H1 (cell line): ENCODE measurements around the gene DEXI. TPM values are rescaled to one million over a fixed set of nuclear protein-coding genes. Genes with fewer than 3 reads are reported as not detected.

Source experiments
- CTCF ChIA-PET: fragments of 300-600 bp; sonication (Branson Sonifier 250); formaldehyde crosslinking; loops from one replicate; lab custom pipeline; 2021; ENCODE audit not compliant: partially characterized antibody; lab: Charles Lee
- POLR2A ChIA-PET: fragments of 300-600 bp; sonication (Branson Sonifier 250); formaldehyde crosslinking; loops from one replicate; lab custom pipeline; 2021; ENCODE audit warnings: inconsistent platforms; ENCODE audit not compliant: partially characterized antibody; lab: Charles Lee
- DNase-seq, 2 experiments: peaks; one replicate each; pipeline versions ENCODE4 v3.0.0 to v3.0.0-alpha.2; 2010 to 2022; ENCODE audit warnings: low spot score in 2 of 2, low read depth in 1 of 2, mixed read lengths in 1 of 2
- FAIRE-seq: peaks from 2 replicates; lab custom pipeline; 2011; peaks lifted over from hg19 to GRCh38; lab: Jason Lieb, UNC
- H2AFZ ChIP-seq: 2 replicates; pipeline ENCODE4 v1.8.1; 2012; ENCODE audit warnings: low read length, inconsistent platforms
- H2AK5ac ChIP-seq: 2 replicates; pipeline ENCODE4 v1.6.1; 2013; ENCODE audit warnings: low read depth, low read length
- H2BK120ac ChIP-seq: replicated peaks from 2 replicates; pipeline ENCODE3; 2013; ENCODE audit warnings: low read depth, low read length, inconsistent platforms
- H2BK12ac ChIP-seq: 2 replicates; pipeline ENCODE4 v1.6.1; 2013; ENCODE audit warnings: low read depth, low read length
- H2BK15ac ChIP-seq: 2 replicates; pipeline ENCODE4 v1.6.1; 2013; ENCODE audit warnings: low read length
- H2BK20ac ChIP-seq: 2 replicates; pipeline ENCODE4 v1.6.1; 2013; ENCODE audit warnings: low read length
- H2BK5ac ChIP-seq: 2 replicates; pipeline ENCODE4 v1.6.1; 2013; ENCODE audit warnings: low read depth, low read length
- H3K14ac ChIP-seq: 2 replicates; pipeline ENCODE4 v1.6.1; 2013; ENCODE audit warnings: inconsistent platforms; ENCODE audit not compliant: insufficient read length
- H3K18ac ChIP-seq: 2 replicates; pipeline ENCODE4 v1.6.1; 2013; ENCODE audit warnings: low read length; ENCODE audit errors: extremely low read depth
- H3K23ac ChIP-seq: 2 replicates; pipeline ENCODE4 v1.6.1; 2013; ENCODE audit warnings: inconsistent platforms; ENCODE audit not compliant: insufficient read length
- H3K23me2 ChIP-seq: 2 replicates; pipeline ENCODE4 v1.6.1; 2013; ENCODE audit warnings: low read depth, low read length
- H3K27ac ChIP-seq: 2 replicates; pipeline ENCODE4 v1.6.1; 2011; ENCODE audit warnings: low read depth, low read length, inconsistent platforms
- H3K27me3 ChIP-seq, 4 experiments: replicated peaks in 1 of 4; 1 replicate in 1 of 4; 2 replicates in 3 of 4; pipeline versions ENCODE4 v1.6.1 to v1.8.1; 2011 to 2013; ENCODE audit warnings: low read length in 3 of 4, mild to moderate bottlenecking in 3 of 4, inconsistent platforms in 2 of 4, mixed read lengths in 2 of 4, moderate library complexity in 1 of 4; ENCODE audit not compliant: control insufficient read depth in 3 of 4, insufficient read depth in 3 of 4; ENCODE audit errors: extremely low read depth in 1 of 4
- H3K36me3 ChIP-seq, 4 experiments: 2 replicates each; pipeline versions ENCODE4 v1.6.1 to v1.8.1; 2011 to 2013; ENCODE audit warnings: mild to moderate bottlenecking in 4 of 4, low read length in 3 of 4, moderate library complexity in 2 of 4, control low read depth in 1 of 4, inconsistent platforms in 1 of 4; ENCODE audit not compliant: insufficient read depth in 4 of 4, control insufficient read depth in 2 of 4
- H3K4ac ChIP-seq: replicated peaks from 2 replicates; pipeline ENCODE3; 2013; ENCODE audit warnings: low read length, low read depth, mixed read lengths, inconsistent platforms; ENCODE audit not compliant: insufficient read length
- H3K4me1 ChIP-seq, 4 experiments: replicated peaks in 1 of 4; 1 replicate in 1 of 4; 2 replicates in 3 of 4; pipeline versions ENCODE4 v1.6.1 to v1.8.1; 2011 to 2013; ENCODE audit warnings: low read length in 3 of 4, inconsistent platforms in 2 of 4, mixed read lengths in 1 of 4; ENCODE audit not compliant: insufficient read depth in 4 of 4, control insufficient read depth in 3 of 4
- H3K4me2 ChIP-seq, 2 experiments: 2 replicates each; pipeline versions ENCODE4 v1.6.1 to v1.8.1; 2011 to 2013; ENCODE audit warnings: low read depth in 2 of 2, low read length in 2 of 2, control low read depth in 1 of 2, inconsistent platforms in 1 of 2, mild to moderate bottlenecking in 1 of 2; ENCODE audit not compliant: insufficient read depth in 1 of 2
- H3K4me3 ChIP-seq, 4 experiments: fragments of 200-600, 300-600 bp in 1 of 4; sonication (generic), shearing (Covaris generic), sonication (Bioruptor Twin) in 1 of 4; 2 replicates each; pipeline versions ENCODE4 v1.5.1 to v1.8.1; 2011 to 2016; ENCODE audit warnings: low read length in 4 of 4, low read depth in 3 of 4, control low read depth in 2 of 4, inconsistent platforms in 2 of 4, mild to moderate bottlenecking in 2 of 4, mixed read lengths in 1 of 4, moderate library complexity in 1 of 4; ENCODE audit not compliant: insufficient read depth in 2 of 4; ENCODE audit errors: extremely low read depth in 1 of 4
- H3K56ac ChIP-seq: replicated peaks from 2 replicates; pipeline ENCODE3; 2013; ENCODE audit warnings: low read depth, mild to moderate bottlenecking, mixed read lengths, low read length, inconsistent platforms; ENCODE audit not compliant: insufficient read length
- H3K79me1 ChIP-seq: 2 replicates; pipeline ENCODE4 v1.6.1; 2013; ENCODE audit warnings: low read depth, low read length, control low read depth
- H3K79me2 ChIP-seq, 2 experiments: 2 replicates each; pipeline versions ENCODE4 v1.6.1 to v1.8.1; 2012 to 2013; ENCODE audit warnings: low read length in 2 of 2, mild to moderate bottlenecking in 2 of 2, inconsistent platforms in 1 of 2; ENCODE audit not compliant: insufficient read depth in 2 of 2, control insufficient read depth in 1 of 2
- H3K9ac ChIP-seq, 4 experiments: replicated peaks in 1 of 4; 1 replicate in 1 of 4; 2 replicates in 3 of 4; pipeline versions ENCODE4 v1.6.1 to v1.8.1; 2011 to 2013; ENCODE audit warnings: low read depth in 3 of 4, low read length in 3 of 4, control low read depth in 2 of 4, mild to moderate bottlenecking in 2 of 4, moderate library complexity in 2 of 4, inconsistent platforms in 1 of 4; ENCODE audit errors: extremely low read depth in 1 of 4
- H3K9me3 ChIP-seq, 2 experiments: 2 replicates each; pipeline versions ENCODE4 v1.6.1 to v1.8.1; 2012 to 2013; ENCODE audit warnings: mild to moderate bottlenecking in 2 of 2, moderate library complexity in 2 of 2, control low read depth in 1 of 2, inconsistent platforms in 1 of 2, low read depth in 1 of 2, low read length in 1 of 2, mixed read lengths in 1 of 2; ENCODE audit not compliant: insufficient read depth in 2 of 2
- H4K20me1 ChIP-seq, 2 experiments: replicated peaks in 1 of 2; 2 replicates each; pipeline versions ENCODE3 to v1.8.1; 2011 to 2013; ENCODE audit warnings: inconsistent platforms in 2 of 2, low read length in 2 of 2, mild to moderate bottlenecking in 1 of 2; ENCODE audit not compliant: insufficient read depth in 2 of 2, control insufficient read depth in 1 of 2
- H4K5ac ChIP-seq: 2 replicates; pipeline ENCODE4 v1.6.1; 2013; ENCODE audit warnings: low read length, low read depth, mixed read lengths, inconsistent platforms; ENCODE audit not compliant: insufficient read length
- H4K8ac ChIP-seq: 2 replicates; pipeline ENCODE4 v1.8.0; 2013; ENCODE audit warnings: mild to moderate bottlenecking, moderate library complexity, low read length, inconsistent platforms; ENCODE audit not compliant: insufficient read depth; ENCODE audit errors: extremely low read depth
- H4K91ac ChIP-seq: replicated peaks from 2 replicates; pipeline ENCODE3; 2013; ENCODE audit warnings: low read length, mixed read lengths, inconsistent platforms; ENCODE audit not compliant: insufficient read length
- RBBP5 ChIP-seq: IDR thresholded peaks from 2 replicates; pipeline ENCODE4 v1.7.1; 2012; ENCODE audit warnings: low read depth, mild to moderate bottlenecking, inconsistent platforms, low read length, moderate library complexity, borderline replicate concordance
- SAP30 ChIP-seq: fragments of 300-600 bp; sonication (generic); IDR thresholded peaks from 2 replicates; pipeline ENCODE4 v1.7.1; 2012; ENCODE audit warnings: low read length, moderate library complexity, mild to moderate bottlenecking, inconsistent platforms; ENCODE audit not compliant: insufficient read depth, insufficient replicate concordance
- WGBS, 2 experiments: shearing (Covaris generic) in 1 of 2; methylation state at CpG; one replicate each; pipeline versions ENCODE4 v1.1.6 to v1.1.7; 2013 to 2015; ENCODE audit warnings: low lambda C conversion rate in 2 of 2, mixed read lengths in 2 of 2, inconsistent platforms in 1 of 2, low coverage in 1 of 2, missing lambda C conversion rate in 1 of 2; ENCODE audit not compliant: insufficient replicate concordance in 2 of 2, insufficient coverage in 1 of 2, insufficient read length in 1 of 2; ENCODE audit errors: extremely low coverage in 1 of 2, missing lambda C conversion rate in 1 of 2; 5-methylcytosine and 5-hydroxymethylcytosine counted together
- polyA plus RNA-seq, 7 experiments: library from polyadenylated mRNA; depleted of rRNA in 3 of 7; stranded (reverse) in 5 of 7; unstranded in 2 of 7; fragments of >200 nt in 5 of 7; fragments of 200-250 nt in 2 of 7; gene quantifications; 1 replicate in 5 of 7; 2 replicates in 1 of 7; 4 replicates in 1 of 7; pipeline versions ENCODE4 v1.2.1 to v1.2.3, GENCODE V29; 2011 to 2013; ENCODE audit warnings: missing spikeins in 2 of 7, mixed read lengths in 2 of 7
- total RNA-seq: library from RNA; stranded (reverse); fragmentation: NEBNext Ultra II Directional; extraction: Animal tissue kit (Norgen Biotek cat#: 25700); gene quantifications from 2 replicates; pipeline ENCODE4 v1.2.1, GENCODE V29; 2021
- TF ChIP-seq, protein P1 (sequence below), 3 experiments: IDR thresholded peaks; 1 replicate in 2 of 3; 2 replicates in 1 of 3; pipeline versions ENCODE4 v1.5.1 to v1.6.1; 2011; ENCODE audit warnings: low read length in 3 of 3, mild to moderate bottlenecking in 3 of 3, inconsistent platforms in 2 of 3, low read depth in 1 of 3, moderate library complexity in 1 of 3; ENCODE audit not compliant: insufficient read depth in 1 of 3; ENCODE audit errors: control extremely low read depth in 1 of 3

The DEXI gene
- total and polyA plus RNA-seq, 2 of the 8 experiments (the other 6 are each of a cell fraction or from before 2014, with no cell fraction given): 39.5 to 47.3 TPM

DNA sequence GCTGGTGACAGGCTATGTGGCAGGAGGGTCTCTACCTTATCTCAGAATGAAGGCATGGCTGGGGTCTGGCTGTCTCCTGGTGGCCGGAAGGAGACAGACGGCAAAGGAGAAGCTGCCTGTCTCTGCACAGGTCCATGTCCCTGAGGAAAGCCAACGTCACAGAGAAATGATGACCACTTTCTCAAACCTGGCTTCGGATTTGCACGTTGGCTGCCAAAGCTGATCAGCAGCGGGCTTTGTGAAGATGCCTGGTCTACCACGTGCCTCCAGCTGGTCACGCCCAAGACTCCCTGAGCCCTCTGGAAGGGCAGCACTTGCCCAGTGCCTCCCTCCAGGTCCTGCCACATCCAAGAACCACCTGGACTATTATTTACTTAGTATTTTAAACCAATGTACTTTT lies 8.4 kb downstream of the DEXI start:
- Histone ChIP-seq H4K8ac (no peak overlapping the region), H4K91ac (no peak overlapping the region), H3K23ac (no peak overlapping the region), H3K9ac (no peak overlapping the region), H3K4ac (no peak overlapping the region), H2BK15ac (no peak overlapping the region), H3K27ac (no peak overlapping the region), H3K9me3 (no peaks in the 10 kb centered on the region), H2AK5ac (no peak overlapping the region), H3K27me3 (no peaks in the 10 kb centered on the region), H3K4me3 (no peak overlapping the region)
- POLR2A ChIA-PET: no interaction called here
- FAIRE-seq: no peak
- 86% methylated on average over 8 of the region's 8 CpGs; no CpG with 5 or more reads in 1 of the 2 experiments for WGBS, 2 experiments
- TF ChIP-seq SAP30: no peak
- TF ChIP-seq, protein P1, sequence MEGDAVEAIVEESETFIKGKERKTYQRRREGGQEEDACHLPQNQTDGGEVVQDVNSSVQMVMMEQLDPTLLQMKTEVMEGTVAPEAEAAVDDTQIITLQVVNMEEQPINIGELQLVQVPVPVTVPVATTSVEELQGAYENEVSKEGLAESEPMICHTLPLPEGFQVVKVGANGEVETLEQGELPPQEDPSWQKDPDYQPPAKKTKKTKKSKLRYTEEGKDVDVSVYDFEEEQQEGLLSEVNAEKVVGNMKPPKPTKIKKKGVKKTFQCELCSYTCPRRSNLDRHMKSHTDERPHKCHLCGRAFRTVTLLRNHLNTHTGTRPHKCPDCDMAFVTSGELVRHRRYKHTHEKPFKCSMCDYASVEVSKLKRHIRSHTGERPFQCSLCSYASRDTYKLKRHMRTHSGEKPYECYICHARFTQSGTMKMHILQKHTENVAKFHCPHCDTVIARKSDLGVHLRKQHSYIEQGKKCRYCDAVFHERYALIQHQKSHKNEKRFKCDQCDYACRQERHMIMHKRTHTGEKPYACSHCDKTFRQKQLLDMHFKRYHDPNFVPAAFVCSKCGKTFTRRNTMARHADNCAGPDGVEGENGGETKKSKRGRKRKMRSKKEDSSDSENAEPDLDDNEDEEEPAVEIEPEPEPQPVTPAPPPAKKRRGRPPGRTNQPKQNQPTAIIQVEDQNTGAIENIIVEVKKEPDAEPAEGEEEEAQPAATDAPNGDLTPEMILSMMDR (IDR thresholded peaks at IDR 0.05; ENCODE audit: control extremely low read depth in 1 of 3, insufficient read depth in 1 of 3, low read depth in 1 of 3, low read length in 3 of 3): peak in 1 of 3 experiments; percentile 6; a peak in 1 of 4 replicates
- no peak for TF ChIP-seq RBBP5
- TF ChIP-seq, all 59 proteins: peak for 1
- Histone ChIP-seq H4K5ac (no peak overlapping the region), H3K14ac (no peak overlapping the region), H3K79me1 (peaks cover 8% of the 10 kb centered on the region), H4K20me1 (peaks cover 14 to 20% of the 10 kb centered on the region in 2 experiments), H3K56ac (no peak overlapping the region), H3K4me2 (no peak overlapping the region), H3K79me2 (peaks cover 0 to 10% of the 10 kb centered on the region in 2 experiments; a peak in 1 of 4 replicates), H2AFZ (no peak overlapping the region), H3K23me2 (no peaks in the 10 kb centered on the region), H3K36me3 (peaks cover 0 to 3% (median 2%) of the 10 kb centered on the region in 4 experiments; a peak in 4 of 8 replicates), H3K18ac (no peak overlapping the region), H3K4me1 (no peaks in the 10 kb centered on the region), H2BK12ac (no peak overlapping the region), H2BK5ac (no peak overlapping the region), H2BK120ac (no peak overlapping the region), H2BK20ac (no peak overlapping the region)
- CTCF ChIA-PET: interaction anchor here (1.2 to 1.3 kb wide), 2 partner anchors 191 to 196 kb away, joined by 3 to 4 read pairs; no protein-coding TSS in a partner anchor
- DNase-seq: no peak
